AG09309 (cell line): ENCODE results near the gene NFIL3.

Source experiments
- DNase-seq: peaks from one replicate; pipeline ENCODE4 v3.0.0-alpha.2; 2010; ENCODE audit warnings: low read depth
- H3K4me3 ChIP-seq: 2 replicates; pipeline ENCODE4 v1.5.1; 2011; ENCODE audit warnings: mild to moderate bottlenecking, low read depth, low read length, moderate library complexity; ENCODE audit not compliant: control insufficient read depth
- CTCF ChIP-seq: IDR thresholded peaks from 2 replicates; pipeline ENCODE4 v1.5.1; 2011; ENCODE audit warnings: mild to moderate bottlenecking, low read depth, low read length, inconsistent platforms; ENCODE audit not compliant: insufficient read depth, control insufficient read depth; ENCODE audit errors: missing control alignments

The NFIL3 gene

GRCh38 chr9:91445135-91445534 lies 21.5 kb upstream of the NFIL3 start:
- no peak for DNase-seq
- no peak for TF ChIP-seq CTCF
- no peak overlapping the region for H3K4me3 ChIP-seq

- DNase-seq = no peak
- TF ChIP-seq CTCF = no peak
- H3K4me3 ChIP-seq = no peak overlapping the region
Observed at GRCh38 chr9:91443994-91444392, 20.4 kb upstream of the NFIL3 start.

- no peak for TF ChIP-seq CTCF
- DNase-seq = no peak
- H3K4me3 ChIP-seq = no peak overlapping the region
Observed at GRCh38 chr9:91443321-91443993, 19.8 kb upstream of the NFIL3 start.

GRCh38 chr9:91436841-91437240 lies 13.2 kb upstream of the NFIL3 start:
- no peak for TF ChIP-seq CTCF
- DNase-seq = no peak
- H3K4me3 ChIP-seq = no peak overlapping the region

GRCh38 chr9:91433180-91433579 lies 9.5 kb upstream of the NFIL3 start:
- TF ChIP-seq CTCF = peak; percentile 59
- DNase-seq = peak; percentile 91
- no peak overlapping the region for H3K4me3 ChIP-seq

GRCh38 chr9:91431485-91431884 lies 7.9 kb upstream of the NFIL3 start:
- TF ChIP-seq CTCF = no peak
- DNase-seq = no peak
- H3K4me3 ChIP-seq = no peak overlapping the region
